Neuronal stem cell (in vitro differentiated cells): ENCODE data around the gene ELF2.

ENCODE experiments used
- DNase-seq: peaks from one replicate; pipeline ENCODE4 v3.0.0-alpha.2; 2013; ENCODE audit warnings: low spot score
- H2AFZ ChIP-seq: one replicate; pipeline ENCODE4 v1.6.1; 2013; ENCODE audit warnings: mild to moderate bottlenecking, low read length, inconsistent platforms
- H2AK5ac ChIP-seq: 2 replicates; pipeline ENCODE4 v1.6.1; 2013; ENCODE audit warnings: low read depth, mild to moderate bottlenecking, inconsistent platforms, low read length, moderate library complexity, mixed read lengths
- H2BK120ac ChIP-seq: 2 replicates; pipeline ENCODE4 v1.6.1; 2013; ENCODE audit warnings: low read depth, mild to moderate bottlenecking, inconsistent platforms, low read length, moderate library complexity, mixed read lengths
- H2BK12ac ChIP-seq: one replicate; pipeline ENCODE4 v1.6.1; 2013; ENCODE audit warnings: low read length, inconsistent platforms
- H2BK15ac ChIP-seq: 2 replicates; pipeline ENCODE4 v1.6.1; 2013; ENCODE audit warnings: mild to moderate bottlenecking, low read length, inconsistent platforms, mixed read lengths
- H2BK5ac ChIP-seq: one replicate; pipeline ENCODE4 v1.6.1; 2013; ENCODE audit warnings: inconsistent platforms, mild to moderate bottlenecking, low read length, moderate library complexity
- H3K14ac ChIP-seq: one replicate; pipeline ENCODE4 v1.6.1; 2013; ENCODE audit warnings: low read length, inconsistent platforms
- H3K18ac ChIP-seq: 2 replicates; pipeline ENCODE4 v1.6.1; 2013; ENCODE audit warnings: low read length, inconsistent platforms
- H3K23ac ChIP-seq: 2 replicates; pipeline ENCODE4 v1.6.1; 2013; ENCODE audit warnings: low read depth, mild to moderate bottlenecking, mixed read lengths, low read length, inconsistent platforms; ENCODE audit not compliant: poor library complexity
- H3K27ac ChIP-seq: replicated peaks from 3 replicates; pipeline ENCODE4 v1.5.1; 2013; ENCODE audit warnings: low read length, inconsistent platforms
- H3K27me3 ChIP-seq, 3 experiments: 2 replicates each; pipeline ENCODE4 v1.6.1; 2013; ENCODE audit warnings: low read length in 3 of 3, mild to moderate bottlenecking in 2 of 3, inconsistent platforms in 1 of 3, low read depth in 1 of 3, mixed read lengths in 1 of 3, moderate library complexity in 1 of 3; ENCODE audit not compliant: control insufficient read depth in 3 of 3, insufficient read depth in 3 of 3
- H3K36me3 ChIP-seq, 2 donors: replicated peaks in 1 of 2; 2 replicates each; pipeline ENCODE4 v1.6.1; 2013; ENCODE audit warnings: low read length in 2 of 2; ENCODE audit not compliant: control insufficient read depth in 2 of 2, insufficient read depth in 2 of 2
- H3K4ac ChIP-seq: 2 replicates; pipeline ENCODE4 v1.6.1; 2013; ENCODE audit warnings: inconsistent platforms, mild to moderate bottlenecking, low read length, moderate library complexity
- H3K4me1 ChIP-seq, 2 donors: 1 replicate in 1 of 2; 2 replicates in 1 of 2; pipeline ENCODE4 v1.6.1; 2013; ENCODE audit warnings: low read length in 2 of 2, low read depth in 1 of 2; ENCODE audit not compliant: control insufficient read depth in 2 of 2, insufficient read depth in 1 of 2
- H3K4me2 ChIP-seq: one replicate; pipeline ENCODE4 v1.6.1; 2013; ENCODE audit warnings: mild to moderate bottlenecking, low read length, inconsistent platforms; ENCODE audit not compliant: insufficient read depth, poor library complexity, severe bottlenecking
- H3K4me3 ChIP-seq, 2 donors: 2 replicates each; pipeline ENCODE4 v1.5.1; 2013; ENCODE audit warnings: low read length in 2 of 2, mild to moderate bottlenecking in 2 of 2, inconsistent platforms in 1 of 2, moderate library complexity in 1 of 2
- H3K79me1 ChIP-seq: one replicate; pipeline ENCODE4 v1.6.1; 2013; ENCODE audit warnings: low read depth, mild to moderate bottlenecking, inconsistent platforms, low read length, moderate library complexity
- H3K9ac ChIP-seq: one replicate; pipeline ENCODE4 v1.6.1; 2013; ENCODE audit warnings: mild to moderate bottlenecking, low read depth, low read length, inconsistent platforms; ENCODE audit not compliant: poor library complexity
- H3K9me3 ChIP-seq, 2 donors: replicated peaks in 1 of 2; 2 replicates each; pipeline versions ENCODE3 to v1.6.1; 2013; ENCODE audit warnings: low read length in 2 of 2, mild to moderate bottlenecking in 2 of 2, inconsistent platforms in 1 of 2, low read depth in 1 of 2, mixed read lengths in 1 of 2, moderate library complexity in 1 of 2; ENCODE audit not compliant: control insufficient read depth in 2 of 2, insufficient read depth in 1 of 2
- H4K8ac ChIP-seq: one replicate; pipeline ENCODE4 v1.6.1; 2013; ENCODE audit warnings: low read depth, mild to moderate bottlenecking, inconsistent platforms, low read length, moderate library complexity
- H4K91ac ChIP-seq: one replicate; pipeline ENCODE4 v1.6.1; 2013; ENCODE audit warnings: low read length, low read depth, mild to moderate bottlenecking, inconsistent platforms; ENCODE audit not compliant: poor library complexity
- WGBS, 2 donors: extraction: QIAGEN DNeasy Blood & Tissue Kit; methylation state at CpG; one replicate each; pipeline ENCODE4 v1.1.7; 2013; ENCODE audit warnings: missing lambda C conversion rate in 2 of 2, mixed read lengths in 1 of 2; ENCODE audit not compliant: insufficient read length in 2 of 2, insufficient replicate concordance in 1 of 2; ENCODE audit errors: extremely low coverage in 2 of 2; 5-methylcytosine and 5-hydroxymethylcytosine counted together

The ELF2 gene

GRCh38 chr4:139189417-139189749 is 12.4 kb upstream of the ELF2 start:
- H2BK5ac ChIP-seq: no peak overlapping the region
- H3K18ac ChIP-seq: no peak overlapping the region
- no peak overlapping the region for H2BK120ac ChIP-seq
- H3K9me3 ChIP-seq: no peaks in the 10 kb centered on the region
- WGBS, 2 donors: no CpG with 5 or more reads among the region's 2 CpGs
- peak overlapping the region; percentile 39 for H2AFZ ChIP-seq
- H3K27ac ChIP-seq: no peak overlapping the region
- no peak for DNase-seq
- H3K9ac ChIP-seq: no peak overlapping the region
- no peak overlapping the region for H3K4me2 ChIP-seq
- no peaks in the 10 kb centered on the region for H3K4me1 ChIP-seq
- H2BK12ac ChIP-seq: no peak overlapping the region
- H2AK5ac ChIP-seq: no peak overlapping the region
- no peaks in the 10 kb centered on the region for H3K27me3 ChIP-seq
- H3K23ac ChIP-seq: no peak overlapping the region
- H3K4ac ChIP-seq: no peak overlapping the region
- no peaks in the 10 kb centered on the region for H3K79me1 ChIP-seq
- no peak overlapping the region for H4K8ac ChIP-seq
- H3K14ac ChIP-seq: no peak overlapping the region
- H3K36me3 ChIP-seq: no peaks in the 10 kb centered on the region
- H4K91ac ChIP-seq: no peak overlapping the region
- no peak overlapping the region for H2BK15ac ChIP-seq
- H3K4me3 ChIP-seq: no peak overlapping the region

- no peaks in the 10 kb centered on the region for H3K79me1 ChIP-seq
- no peak overlapping the region for H3K4ac ChIP-seq
- DNase-seq: no peak
- H3K4me2 ChIP-seq: no peak overlapping the region
- no peaks in the 10 kb centered on the region for H3K36me3 ChIP-seq
- H3K23ac ChIP-seq: no peak overlapping the region
- H3K18ac ChIP-seq: no peak overlapping the region
- no peak overlapping the region for H2BK5ac ChIP-seq
- H2BK12ac ChIP-seq: no peak overlapping the region
- no peak overlapping the region for H2BK120ac ChIP-seq
- H2AK5ac ChIP-seq: no peak overlapping the region
- WGBS, 2 donors: no CpG with 5 or more reads among the region's 9 CpGs
- H4K8ac ChIP-seq: no peak overlapping the region
- H3K4me1 ChIP-seq: no peaks in the 10 kb centered on the region
- H3K14ac ChIP-seq: no peak overlapping the region
- H2BK15ac ChIP-seq: no peak overlapping the region
- no peaks in the 10 kb centered on the region for H3K27me3 ChIP-seq
- H3K27ac ChIP-seq: no peak overlapping the region
- no peaks in the 10 kb centered on the region for H3K9me3 ChIP-seq
- no peak overlapping the region for H3K9ac ChIP-seq
- H4K91ac ChIP-seq: no peak overlapping the region
- peak overlapping the region; percentile 39 for H2AFZ ChIP-seq
- no peak overlapping the region for H3K4me3 ChIP-seq
These were observed 11.8 kb upstream of the ELF2 start for GRCh38 chr4:139188648-139189416.

- no peak overlapping the region for H3K18ac ChIP-seq
- no peak overlapping the region for H3K4ac ChIP-seq
- H3K79me1 ChIP-seq: no peaks in the 10 kb centered on the region
- H2BK5ac ChIP-seq: no peak overlapping the region
- H4K8ac ChIP-seq: no peak overlapping the region
- no peak overlapping the region for H4K91ac ChIP-seq
- no peak overlapping the region for H2AK5ac ChIP-seq
- no peak overlapping the region for H2AFZ ChIP-seq
- H3K36me3 ChIP-seq: no peaks in the 10 kb centered on the region
- no peaks in the 10 kb centered on the region for H3K4me1 ChIP-seq
- H3K27ac ChIP-seq: no peak overlapping the region
- H2BK15ac ChIP-seq: no peak overlapping the region
- H3K4me2 ChIP-seq: no peak overlapping the region
- no peak overlapping the region for H3K4me3 ChIP-seq
- no peaks in the 10 kb centered on the region for H3K27me3 ChIP-seq
- H3K9me3 ChIP-seq: no peaks in the 10 kb centered on the region
- H3K14ac ChIP-seq: no peak overlapping the region
- H2BK120ac ChIP-seq: no peak overlapping the region
- DNase-seq: no peak
- no peak overlapping the region for H3K9ac ChIP-seq
- no peak overlapping the region for H3K23ac ChIP-seq
- H2BK12ac ChIP-seq: no peak overlapping the region
These were observed 7.1 kb upstream of the ELF2 start for GRCh38 chr4:139184129-139184528.

- H3K14ac ChIP-seq: no peak overlapping the region
- peak overlapping the region; percentile 88 for H3K9ac ChIP-seq
- H3K27ac ChIP-seq: peak overlapping the region; percentile 96
- no peaks in the 10 kb centered on the region for H3K79me1 ChIP-seq
- H3K36me3 ChIP-seq: no peaks in the 10 kb centered on the region
- H3K9me3 ChIP-seq: no peaks in the 10 kb centered on the region
- peak overlapping the region; percentile 62 for H2BK15ac ChIP-seq
- H3K4me2 ChIP-seq: peak overlapping the region; percentile 99
- no peak overlapping the region for H2AK5ac ChIP-seq
- H2BK5ac ChIP-seq: no peak overlapping the region
- H3K4me3 ChIP-seq: peak overlapping the region; percentile 85 to 93
- H4K8ac ChIP-seq: no peak overlapping the region
- H3K4me1 ChIP-seq: peaks cover 0 to 2% of the 10 kb centered on the region in 2 donors
- no peak overlapping the region for H2BK12ac ChIP-seq
- H3K23ac ChIP-seq: peak overlapping the region; percentile 94
- peak overlapping the region; percentile 89 for H3K18ac ChIP-seq
- H2AFZ ChIP-seq: peak overlapping the region; percentile 100
- WGBS, 2 donors: no CpG with 5 or more reads among the region's 70 CpGs
- H3K27me3 ChIP-seq: no peaks in the 10 kb centered on the region
- peak overlapping the region; percentile 35 for H2BK120ac ChIP-seq
- DNase-seq: peak; percentile 93
- no peak overlapping the region for H4K91ac ChIP-seq
- H3K4ac ChIP-seq: no peak overlapping the region
These were observed 1.0 kb upstream of the ELF2 start for GRCh38 chr4:139177869-139178619.
